HL-60 (cell line): Measurements from ENCODE around the gene ANO2.
"Not testable (repeated sequence)": the region's sequence is repeated elsewhere in the genome, so short reads cannot be mapped to it uniquely, and the experiment has no call there.

Experiments used
- DNase-seq, 2 experiments: peaks; one replicate each; pipeline ENCODE4 v3.0.0-alpha.2; 2010 to 2020; ENCODE audit warnings: low read depth in 1 of 2, low spot score in 1 of 2
- H3K27ac ChIP-seq: fragments of 250-450 bp; sonication (Bioruptor Pico); replicated peaks from 2 replicates; pipeline ENCODE4 v1.5.1; 2020; ENCODE audit warnings: mild to moderate bottlenecking, moderate library complexity
- H3K27me3 ChIP-seq: fragments of 250-450 bp; sonication (Bioruptor Pico); 2 replicates; pipeline ENCODE4 v1.5.1; 2021; ENCODE audit warnings: mild to moderate bottlenecking, moderate library complexity; ENCODE audit not compliant: insufficient read depth, poor library complexity, severe bottlenecking
- H3K4me3 ChIP-seq: replicated peaks from 2 replicates; pipeline ENCODE4 v1.5.1; 2011; ENCODE audit warnings: mild to moderate bottlenecking, control low read depth, low read length; ENCODE audit not compliant: insufficient read depth
- GABPA ChIP-seq: IDR thresholded peaks from 2 replicates; pipeline ENCODE4 v1.6.1; 2012; ENCODE audit warnings: low read depth
- POLR2AphosphoS5 ChIP-seq: IDR thresholded peaks from 2 replicates; pipeline ENCODE4 v1.6.1; 2012; ENCODE audit warnings: low read depth
- SPI1 ChIP-seq: IDR thresholded peaks from 2 replicates; pipeline ENCODE4 v1.6.1; 2012; ENCODE audit warnings: low read depth, mild to moderate bottlenecking, borderline replicate concordance
- TF ChIP-seq, protein P1 (sequence below): IDR thresholded peaks from one replicate; pipeline ENCODE4 v1.5.1; 2011; ENCODE audit warnings: low read length, control low read depth, inconsistent platforms; ENCODE audit not compliant: insufficient read depth
- TF ChIP-seq, protein P2 (sequence below): IDR thresholded peaks from 2 replicates; pipeline ENCODE4 v1.6.1; 2012; ENCODE audit warnings: low read depth; ENCODE audit not compliant: insufficient replicate concordance

ANO2 gene

GRCh38 chr12:5898874-5899273 lies 46.2 kb downstream of the ANO2 start:
- no peak overlapping the region for H3K4me3 ChIP-seq
- TF ChIP-seq SPI1: no peak
- TF ChIP-seq, protein P1, sequence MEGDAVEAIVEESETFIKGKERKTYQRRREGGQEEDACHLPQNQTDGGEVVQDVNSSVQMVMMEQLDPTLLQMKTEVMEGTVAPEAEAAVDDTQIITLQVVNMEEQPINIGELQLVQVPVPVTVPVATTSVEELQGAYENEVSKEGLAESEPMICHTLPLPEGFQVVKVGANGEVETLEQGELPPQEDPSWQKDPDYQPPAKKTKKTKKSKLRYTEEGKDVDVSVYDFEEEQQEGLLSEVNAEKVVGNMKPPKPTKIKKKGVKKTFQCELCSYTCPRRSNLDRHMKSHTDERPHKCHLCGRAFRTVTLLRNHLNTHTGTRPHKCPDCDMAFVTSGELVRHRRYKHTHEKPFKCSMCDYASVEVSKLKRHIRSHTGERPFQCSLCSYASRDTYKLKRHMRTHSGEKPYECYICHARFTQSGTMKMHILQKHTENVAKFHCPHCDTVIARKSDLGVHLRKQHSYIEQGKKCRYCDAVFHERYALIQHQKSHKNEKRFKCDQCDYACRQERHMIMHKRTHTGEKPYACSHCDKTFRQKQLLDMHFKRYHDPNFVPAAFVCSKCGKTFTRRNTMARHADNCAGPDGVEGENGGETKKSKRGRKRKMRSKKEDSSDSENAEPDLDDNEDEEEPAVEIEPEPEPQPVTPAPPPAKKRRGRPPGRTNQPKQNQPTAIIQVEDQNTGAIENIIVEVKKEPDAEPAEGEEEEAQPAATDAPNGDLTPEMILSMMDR: no peak
- no peak for TF ChIP-seq GABPA
- no peak for TF ChIP-seq POLR2AphosphoS5
- TF ChIP-seq, protein P2, sequence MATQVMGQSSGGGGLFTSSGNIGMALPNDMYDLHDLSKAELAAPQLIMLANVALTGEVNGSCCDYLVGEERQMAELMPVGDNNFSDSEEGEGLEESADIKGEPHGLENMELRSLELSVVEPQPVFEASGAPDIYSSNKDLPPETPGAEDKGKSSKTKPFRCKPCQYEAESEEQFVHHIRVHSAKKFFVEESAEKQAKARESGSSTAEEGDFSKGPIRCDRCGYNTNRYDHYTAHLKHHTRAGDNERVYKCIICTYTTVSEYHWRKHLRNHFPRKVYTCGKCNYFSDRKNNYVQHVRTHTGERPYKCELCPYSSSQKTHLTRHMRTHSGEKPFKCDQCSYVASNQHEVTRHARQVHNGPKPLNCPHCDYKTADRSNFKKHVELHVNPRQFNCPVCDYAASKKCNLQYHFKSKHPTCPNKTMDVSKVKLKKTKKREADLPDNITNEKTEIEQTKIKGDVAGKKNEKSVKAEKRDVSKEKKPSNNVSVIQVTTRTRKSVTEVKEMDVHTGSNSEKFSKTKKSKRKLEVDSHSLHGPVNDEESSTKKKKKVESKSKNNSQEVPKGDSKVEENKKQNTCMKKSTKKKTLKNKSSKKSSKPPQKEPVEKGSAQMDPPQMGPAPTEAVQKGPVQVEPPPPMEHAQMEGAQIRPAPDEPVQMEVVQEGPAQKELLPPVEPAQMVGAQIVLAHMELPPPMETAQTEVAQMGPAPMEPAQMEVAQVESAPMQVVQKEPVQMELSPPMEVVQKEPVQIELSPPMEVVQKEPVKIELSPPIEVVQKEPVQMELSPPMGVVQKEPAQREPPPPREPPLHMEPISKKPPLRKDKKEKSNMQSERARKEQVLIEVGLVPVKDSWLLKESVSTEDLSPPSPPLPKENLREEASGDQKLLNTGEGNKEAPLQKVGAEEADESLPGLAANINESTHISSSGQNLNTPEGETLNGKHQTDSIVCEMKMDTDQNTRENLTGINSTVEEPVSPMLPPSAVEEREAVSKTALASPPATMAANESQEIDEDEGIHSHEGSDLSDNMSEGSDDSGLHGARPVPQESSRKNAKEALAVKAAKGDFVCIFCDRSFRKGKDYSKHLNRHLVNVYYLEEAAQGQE: no peak
- DNase-seq: no peak
- no peak overlapping the region for H3K27ac ChIP-seq
- no peaks in the 10 kb centered on the region for H3K27me3 ChIP-seq

DNA sequence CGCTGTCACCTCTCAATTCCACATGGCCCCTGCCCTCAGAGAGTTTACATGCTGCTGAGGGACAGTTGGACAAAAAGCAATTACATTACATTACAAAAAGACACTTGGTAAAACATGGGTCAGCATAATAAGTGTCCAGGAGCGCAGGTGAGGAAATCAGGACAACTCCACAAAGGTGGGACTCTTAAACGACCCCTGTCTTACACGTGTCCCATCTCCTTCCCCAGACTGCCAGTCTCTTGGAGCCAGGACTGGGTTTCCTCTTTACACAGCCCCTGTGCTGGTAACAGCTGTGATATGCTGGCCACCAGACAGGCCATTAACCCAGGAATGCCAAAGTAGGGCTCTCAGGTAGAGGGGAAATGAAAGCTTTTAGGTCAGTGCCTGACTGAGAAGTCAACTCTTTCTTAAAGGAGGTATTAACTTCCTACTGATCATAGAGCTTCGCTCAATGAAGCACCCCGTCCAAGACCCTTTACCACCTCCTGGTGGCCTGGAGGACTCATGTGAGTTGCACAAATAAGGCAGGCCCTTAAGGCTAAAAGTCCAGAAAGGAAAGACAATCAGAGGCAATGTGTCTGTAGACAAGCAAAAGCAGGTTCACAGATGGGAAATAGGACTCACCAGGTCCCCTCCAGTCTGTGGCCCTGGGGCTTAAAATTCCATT lies 55.5 kb downstream of the ANO2 start:
- Histone ChIP-seq H3K27me3 (peaks cover 10% of the 10 kb centered on the region), H3K4me3 (no peak overlapping the region), H3K27ac (no peak overlapping the region)
- peak in 1 of 2 experiments; percentile 18 for DNase-seq
- TF ChIP-seq SPI1: no peak
- TF ChIP-seq, protein P2: no peak
- no peak for TF ChIP-seq GABPA
- no peak for TF ChIP-seq POLR2AphosphoS5
- TF ChIP-seq, protein P1: no peak

- Histone ChIP-seq H3K27me3 (peaks cover 10% of the 10 kb centered on the region), H3K27ac (no peak overlapping the region), H3K4me3 (no peak overlapping the region)
- no peak for DNase-seq
- TF ChIP-seq, protein P2: no peak
- TF ChIP-seq POLR2AphosphoS5 (no peak), GABPA (no peak), SPI1 (no peak)
- TF ChIP-seq, protein P1: no peak
Measured at GRCh38 chr12:5888816-5889315, 56.2 kb downstream of the ANO2 start.

DNA sequence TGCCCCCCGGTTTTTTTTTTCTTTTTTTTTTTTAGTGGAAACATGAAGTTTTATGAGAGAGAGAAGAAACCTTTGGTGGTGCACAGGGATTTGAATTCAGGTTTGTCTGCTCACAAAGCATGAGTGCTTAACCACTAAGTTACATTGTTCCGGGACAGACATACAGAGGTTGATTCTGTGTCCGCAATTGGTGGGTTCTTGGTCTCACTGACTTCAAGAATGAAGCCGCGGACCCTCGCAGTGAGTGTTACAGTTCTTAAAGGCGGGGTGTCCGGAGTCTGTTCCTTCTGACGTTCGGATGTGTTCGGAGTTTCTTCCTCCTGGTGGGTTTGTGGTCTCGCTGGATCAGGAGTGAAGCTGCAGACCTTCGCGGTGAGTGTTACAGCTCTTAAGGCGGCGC lies 57.2 kb downstream of the ANO2 start:
- not testable (repeated sequence) for DNase-seq, H3K4me3 ChIP-seq, H3K27ac ChIP-seq
- H3K27me3 ChIP-seq: peaks cover 10% of the 10 kb centered on the region
